NCI-H187 (cell line): ENCODE results near the gene STAP2.
"Not testable (repeated sequence)": the region's sequence is repeated elsewhere in the genome, so short reads cannot be mapped to it uniquely, and the experiment has no call there.

ENCODE experiments used
- DNase-seq, 2 experiments: peaks; one replicate each; lab custom pipeline; 2025; lab: John Stamatoyannopoulos, UW

STAP2 gene

GRCh38 chr19:4357921-4358326 lies 19.3 kb upstream of the STAP2 start:
- no peak for DNase-seq

- no peak for DNase-seq
These were observed 18.6 kb upstream of the STAP2 start for GRCh38 chr19:4357095-4357797.

GRCh38 chr19:4354897-4355296 lies 16.3 kb upstream of the STAP2 start:
- DNase-seq, result no peak

- DNase-seq, result no peak
These were observed 15.7 kb upstream of the STAP2 start for GRCh38 chr19:4354282-4354681.

- no peak for DNase-seq
These were observed 14.1 kb upstream of the STAP2 start for GRCh38 chr19:4352701-4353121.

- no peak for DNase-seq
These were observed 12.1 kb upstream of the STAP2 start for GRCh38 chr19:4350726-4351125.

GRCh38 chr19:4350111-4350510 lies 11.5 kb upstream of the STAP2 start:
- DNase-seq, result no peak

GRCh38 chr19:4349225-4349624 lies 10.6 kb upstream of the STAP2 start:
- DNase-seq, result not testable (repeated sequence)

- no peak for DNase-seq
These were observed 8.9 kb upstream of the STAP2 start for GRCh38 chr19:4347521-4347920.

- DNase-seq, result no peak
These were observed 7.4 kb upstream of the STAP2 start for GRCh38 chr19:4346020-4346383.

GRCh38 chr19:4345342-4346019 lies 6.9 kb upstream of the STAP2 start:
- DNase-seq, result no peak

GRCh38 chr19:4343370-4344307 lies 5.0 kb upstream of the STAP2 start, which contains the start of gene MPND:
Gene MPND, plus strand, starts transcription at chr19:4343562. Its CDS starts 32 bp downstream, at chr19:4343594.
- DNase-seq, result peak; percentile 84 to 89

GRCh38 chr19:4342615-4343369 lies 4.2 kb upstream of the STAP2 start:
- peak; percentile 96 for DNase-seq

GRCh38 chr19:4342314-4342614 lies 3.6 kb upstream of the STAP2 start:
- no peak for DNase-seq

- DNase-seq, result no peak
These were observed 654 bp downstream of the STAP2 start for GRCh38 chr19:4337906-4338440.

GRCh38 chr19:4334929-4335570 lies 3.6 kb downstream of the STAP2 start:
- no peak for DNase-seq

- no peak for DNase-seq
These were observed 8.8 kb downstream of the STAP2 start for GRCh38 chr19:4329858-4330257.

- DNase-seq, result not testable (repeated sequence)
These were observed 9.5 kb downstream of the STAP2 start for GRCh38 chr19:4328991-4329681.

GRCh38 chr19:4328243-4328990 lies 10.2 kb downstream of the STAP2 start:
- peak; percentile 84 for DNase-seq

GRCh38 chr19:4327877-4328242 lies 10.8 kb downstream of the STAP2 start:
- DNase-seq, result no peak
